ENCODE data around the gene DNAJC3.
"Not testable (repeated sequence)": the region's sequence is repeated elsewhere in the genome, so short reads cannot be mapped to it uniquely, and the experiment has no call there.

DNAJC3 gene

DNA sequence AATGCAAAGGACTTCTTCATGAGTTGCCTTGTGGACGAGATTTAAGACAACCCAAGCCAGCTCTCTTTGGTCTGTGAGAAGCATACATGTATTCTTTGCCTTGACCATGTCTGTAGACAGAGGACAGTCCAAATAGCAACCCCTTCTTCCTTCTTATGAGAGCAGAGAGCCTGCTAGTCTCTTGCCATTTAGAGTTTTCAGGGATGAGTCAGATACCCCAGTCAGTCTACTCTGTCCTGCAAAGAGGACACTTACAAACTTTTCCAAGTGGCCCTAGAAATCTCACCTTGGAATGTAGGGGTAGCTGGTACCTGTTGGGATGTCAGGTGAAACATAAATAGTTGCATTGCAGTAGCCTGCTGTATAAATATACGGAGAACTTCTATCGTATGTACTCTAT, 36.7 kb downstream of the DNAJC3 start:
- DNase-seq (ENCODE audit: low read depth in 1 of 2, low spot score in 1 of 2) = no peak

DNA sequence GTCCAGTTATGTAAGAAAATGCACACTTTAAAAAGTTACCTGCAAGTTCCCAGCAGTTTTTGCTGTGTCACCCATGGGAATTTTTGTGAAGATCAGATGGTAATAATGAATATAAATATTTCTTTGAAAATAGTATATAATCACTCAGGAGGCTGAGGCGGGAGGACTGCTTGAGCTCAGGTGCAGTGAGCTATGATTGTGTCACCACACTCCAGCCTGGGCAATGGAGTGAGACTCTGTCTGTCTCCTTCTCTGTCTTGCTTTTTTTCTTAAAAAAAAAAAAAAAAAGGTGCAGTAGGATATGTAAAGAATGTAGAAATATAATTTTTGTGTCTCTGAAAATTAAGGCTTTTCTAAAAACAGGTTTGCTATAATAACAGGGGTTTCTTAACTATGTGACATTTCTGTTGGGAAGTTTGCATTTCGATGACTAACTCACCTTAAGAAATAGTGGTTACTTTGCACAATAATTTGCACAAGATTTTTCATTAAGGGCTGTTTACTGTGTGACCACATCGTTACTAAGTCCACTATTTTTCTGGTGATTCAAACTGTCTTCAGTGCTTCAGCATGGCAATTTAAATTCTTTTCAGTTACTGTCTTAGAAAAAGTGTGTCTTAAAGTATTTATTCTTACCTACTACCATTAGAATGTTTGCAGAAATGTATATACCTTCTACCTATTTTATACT, 37.3 kb downstream of the DNAJC3 start:
- DNase-seq (ENCODE audit: low read depth in 1 of 2, low spot score in 1 of 2) = no peak

DNA sequence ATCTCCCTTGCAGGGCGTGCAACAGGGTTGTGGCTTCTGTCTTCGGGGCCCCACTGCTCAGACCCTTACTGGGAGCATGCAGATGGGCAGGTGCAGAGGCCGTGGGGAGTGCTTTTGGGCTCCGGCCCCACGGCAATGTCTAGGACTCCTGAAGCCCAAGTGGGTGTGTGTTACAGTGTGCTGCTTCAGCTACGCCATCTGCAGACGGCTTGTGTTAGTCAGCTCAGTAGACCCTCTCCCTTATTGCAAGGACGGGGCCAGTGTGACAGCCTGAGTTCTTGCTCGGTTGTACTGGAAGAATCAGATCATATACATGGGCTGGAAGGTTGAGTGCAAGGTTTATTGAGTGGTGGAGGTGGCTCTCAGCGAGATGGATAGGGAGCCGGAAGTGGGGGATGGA, 39.3 kb downstream of the DNAJC3 start:
- DNase-seq (ENCODE audit: low read depth in 1 of 2, low spot score in 1 of 2) = no peak

DNA sequence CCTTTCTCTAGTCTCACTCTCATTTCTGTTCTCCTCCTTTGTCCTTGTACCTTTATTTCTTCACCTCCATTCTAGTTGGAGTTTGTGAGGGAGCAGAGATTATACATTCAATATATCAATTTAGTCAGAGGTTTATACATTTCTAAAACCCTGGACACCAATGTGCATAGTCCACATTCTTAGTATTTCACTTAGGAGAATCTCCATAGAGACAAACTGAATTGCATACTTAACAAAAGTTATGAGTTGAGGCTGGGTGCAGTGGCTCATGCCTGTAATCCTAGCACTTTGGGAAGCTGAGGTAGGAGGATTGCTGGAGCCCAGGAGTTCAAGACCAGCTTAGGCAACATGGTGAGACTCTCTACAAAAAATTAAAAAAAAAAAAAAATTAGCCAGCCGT, 45.3 kb downstream of the DNAJC3 start:
- DNase-seq (ENCODE audit: low read depth in 1 of 2, low spot score in 1 of 2) = no peak

DNA sequence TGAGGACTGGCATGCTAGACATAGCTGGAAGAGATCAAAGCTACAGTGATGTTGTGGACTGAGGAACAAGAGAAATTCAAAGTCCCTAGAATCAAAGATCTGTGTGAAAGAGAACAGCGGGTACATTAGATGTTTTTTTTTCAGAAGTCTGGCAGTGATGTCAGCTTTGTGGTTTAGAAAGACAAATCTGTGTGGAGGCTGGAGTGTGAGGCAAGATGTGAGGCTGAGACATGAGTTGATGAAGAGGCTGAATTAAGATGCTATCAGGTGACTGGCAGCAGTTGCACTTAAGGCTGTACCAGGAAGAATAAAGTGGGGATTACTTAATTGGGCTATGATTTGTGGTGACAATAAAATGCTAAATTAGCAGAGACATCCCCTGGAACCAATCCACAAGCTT, 46.5 kb downstream of the DNAJC3 start:
- no peak for DNase-seq (ENCODE audit: low read depth in 1 of 2, low spot score in 1 of 2)

DNA sequence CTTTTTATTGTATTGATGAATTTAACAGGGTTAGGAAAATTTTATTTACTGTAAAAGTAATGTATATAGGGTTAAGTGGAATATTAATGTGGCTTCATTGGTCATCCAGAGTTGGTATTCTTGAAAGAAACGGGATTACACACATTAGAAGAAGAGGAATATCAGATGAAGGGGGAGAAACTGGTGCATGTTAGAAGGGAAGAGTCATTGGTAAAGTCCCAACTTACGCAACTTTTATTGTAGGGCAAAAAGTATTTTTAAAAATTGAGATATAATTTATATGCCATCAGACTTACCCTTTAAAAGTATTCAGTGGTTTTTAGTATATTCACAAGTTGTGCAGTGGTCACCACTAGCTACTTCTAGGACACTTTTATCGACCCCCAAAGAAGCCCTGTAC, 47.3 kb downstream of the DNAJC3 start:
- DNase-seq (ENCODE audit: low read depth in 1 of 2, low spot score in 1 of 2) = no peak

DNA sequence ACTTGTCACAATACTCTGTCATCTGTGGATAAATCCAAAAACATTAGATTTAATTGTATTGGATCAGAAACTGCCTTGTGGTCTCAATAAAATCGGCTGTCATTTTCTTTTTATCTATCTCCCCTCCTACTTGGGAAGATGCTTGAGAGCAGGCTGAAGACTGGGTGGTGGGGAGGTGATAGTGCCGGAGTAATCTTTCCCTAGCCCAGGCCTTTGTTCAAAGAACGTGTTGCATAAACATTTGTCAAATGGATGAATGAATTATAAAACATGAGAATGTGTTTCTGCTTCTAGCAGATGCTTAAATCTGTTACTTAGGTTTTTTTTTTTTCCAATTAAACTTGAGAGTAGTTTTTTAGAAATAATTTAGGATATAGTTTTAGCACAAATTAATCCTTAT, 49.9 kb downstream of the DNAJC3 start:
- DNase-seq (ENCODE audit: low read depth in 1 of 2, low spot score in 1 of 2) = no peak

DNA sequence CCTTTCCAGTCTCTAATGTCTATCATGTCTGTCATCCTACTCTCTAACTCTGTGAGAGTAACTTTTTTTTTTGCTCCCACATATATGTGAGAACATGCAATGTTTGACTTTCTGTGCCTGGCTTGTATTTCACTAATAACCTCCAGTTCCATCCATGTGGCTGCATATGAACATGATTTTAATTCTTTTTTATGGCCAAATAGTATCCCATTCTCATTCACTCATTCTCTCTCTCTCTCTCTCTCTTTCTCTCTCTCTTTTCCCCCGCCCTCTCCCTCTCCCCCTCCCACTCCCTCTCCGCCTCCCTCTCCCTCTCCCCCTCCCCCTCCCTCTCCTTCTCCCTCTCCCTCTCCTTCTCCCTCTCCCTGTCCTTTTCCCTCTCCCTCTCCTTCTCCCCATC, 52.0 kb downstream of the DNAJC3 start:
- DNase-seq (ENCODE audit: low read depth in 1 of 2, low spot score in 1 of 2) = no peak

DNA sequence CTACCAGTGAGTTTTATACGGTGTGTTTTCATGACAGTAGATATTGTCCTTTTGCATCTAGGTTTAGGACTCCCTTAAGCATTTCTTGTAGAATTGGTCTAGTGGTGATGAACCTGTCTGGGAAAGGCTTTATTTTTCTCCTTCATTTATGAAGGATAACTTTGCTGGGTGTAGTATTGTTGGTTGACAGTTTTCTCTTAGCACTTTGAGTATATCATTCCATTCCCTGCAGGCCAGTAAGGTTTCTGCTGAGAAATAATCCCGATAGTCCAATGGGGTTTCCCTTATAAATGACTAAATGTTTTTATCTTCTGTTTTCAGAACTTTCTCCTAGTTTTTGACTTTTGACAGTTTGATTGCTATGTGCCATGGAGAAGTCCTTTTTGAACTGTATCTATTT, 57.2 kb downstream of the DNAJC3 start:
- DNase-seq (ENCODE audit: low read depth in 1 of 2, low spot score in 1 of 2) = no peak

DNA sequence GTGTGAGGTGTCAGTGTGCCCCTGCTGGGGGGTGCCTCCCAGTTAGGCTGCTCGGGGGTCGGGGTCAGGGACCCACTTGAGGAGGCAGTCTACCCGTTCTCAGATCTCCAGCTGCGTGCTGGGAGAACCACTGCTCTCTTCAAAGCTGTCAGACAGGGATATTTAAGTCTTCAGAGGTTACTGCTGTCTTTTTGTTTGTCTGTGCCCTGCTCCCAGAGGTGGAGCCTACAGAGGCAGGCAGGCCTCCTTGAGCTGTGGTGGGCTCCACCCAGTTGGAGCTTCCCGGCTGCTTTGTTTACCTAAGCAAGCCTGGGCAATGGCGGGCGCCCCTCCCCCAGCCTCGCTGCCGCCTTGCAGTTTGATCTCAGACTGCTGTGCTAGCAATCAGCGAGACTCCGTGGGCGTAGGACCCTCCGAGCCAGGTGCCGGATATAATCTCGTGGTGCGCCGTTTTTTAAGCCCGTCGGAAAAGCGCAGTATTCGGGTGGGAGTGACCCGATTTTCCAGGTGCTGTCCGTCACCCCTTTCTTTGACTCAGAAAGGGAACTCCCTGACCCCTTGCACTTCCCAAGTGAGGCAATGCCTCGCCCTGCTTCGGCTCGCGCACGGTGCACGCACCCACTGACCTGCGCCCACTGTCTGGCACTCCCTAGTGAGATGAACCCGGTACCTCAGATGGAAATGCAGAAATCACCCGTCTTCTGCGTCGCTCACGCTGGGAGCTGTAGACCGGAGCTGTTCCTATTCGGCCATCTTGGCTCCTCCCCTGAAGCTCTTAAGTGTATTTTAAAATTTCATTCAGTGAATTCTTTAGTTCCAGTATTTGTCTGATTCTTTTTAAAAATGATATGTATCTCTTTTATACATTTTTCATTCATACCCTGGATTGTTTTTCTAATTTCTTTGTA, 63.4 kb downstream of the DNAJC3 start:
- not testable (repeated sequence) for DNase-seq (ENCODE audit: low read depth in 1 of 2, low spot score in 1 of 2)

DNA sequence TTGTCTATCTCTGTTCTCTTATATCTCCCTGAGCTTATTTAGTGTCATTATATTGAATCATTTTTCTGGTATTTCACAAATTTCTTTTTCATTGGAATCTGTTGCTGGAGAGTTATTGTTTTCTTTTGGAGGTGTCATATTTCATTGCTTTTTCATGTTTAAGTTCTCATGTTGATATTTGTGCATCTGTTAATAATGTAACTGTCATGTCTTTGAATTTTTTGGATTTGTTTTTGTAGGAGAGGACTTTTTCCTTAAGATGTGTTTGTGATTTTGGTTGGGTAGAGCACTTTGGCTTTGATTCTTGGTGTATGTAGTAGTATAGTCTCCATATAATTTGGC, 64.0 kb downstream of the DNAJC3 start:
- DNase-seq (ENCODE audit: low read depth in 1 of 2, low spot score in 1 of 2) = no peak

DNA sequence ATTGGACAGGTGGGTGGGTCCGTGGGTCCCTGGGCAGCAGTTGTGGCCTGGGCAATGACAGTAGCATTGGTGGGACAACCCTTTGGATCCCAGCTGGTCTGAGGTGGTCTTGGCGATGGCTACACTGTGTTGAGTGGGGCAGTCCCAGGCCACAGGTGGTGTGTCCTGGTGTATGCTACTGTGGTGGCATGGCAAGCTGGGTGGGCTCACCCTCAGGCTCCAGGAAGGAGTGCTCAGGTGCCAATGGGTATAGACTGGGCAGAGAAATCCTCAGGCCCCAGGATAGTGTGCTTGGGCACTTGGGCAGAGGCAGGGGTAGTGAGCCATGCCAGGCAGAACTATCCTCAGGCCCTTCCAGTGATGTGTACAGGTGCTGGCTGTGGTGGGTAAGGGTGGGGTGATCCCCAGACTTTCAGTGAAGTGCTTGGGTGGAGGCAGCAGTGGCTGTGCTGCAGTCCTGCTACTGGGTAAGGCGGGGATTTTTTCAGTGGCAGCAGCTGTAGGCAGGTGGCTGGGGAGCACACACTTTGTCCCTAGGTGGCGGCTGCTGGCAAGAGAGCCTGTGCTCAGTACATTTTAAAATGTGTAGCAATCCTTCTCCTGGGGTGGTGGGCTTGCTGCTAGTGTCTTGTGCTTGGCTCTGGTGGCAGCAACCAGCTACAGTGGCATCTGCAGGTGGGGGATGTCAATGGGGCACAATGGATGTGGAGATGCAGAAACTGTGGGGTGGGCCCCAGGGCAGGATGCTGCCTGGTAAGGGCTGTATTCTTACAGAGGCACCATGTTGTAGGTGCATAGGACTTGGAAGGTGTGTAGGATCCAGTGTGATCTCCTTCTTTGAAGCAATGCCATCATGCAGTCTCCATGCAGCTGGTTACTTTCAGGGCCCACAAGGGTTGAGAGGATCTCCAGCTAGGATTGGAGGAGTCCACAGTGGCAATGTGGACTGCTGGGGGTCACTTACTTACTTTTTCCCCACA, 64.9 kb downstream of the DNAJC3 start:
- DNase-seq (ENCODE audit: low read depth in 1 of 2, low spot score in 1 of 2) = no peak

DNA sequence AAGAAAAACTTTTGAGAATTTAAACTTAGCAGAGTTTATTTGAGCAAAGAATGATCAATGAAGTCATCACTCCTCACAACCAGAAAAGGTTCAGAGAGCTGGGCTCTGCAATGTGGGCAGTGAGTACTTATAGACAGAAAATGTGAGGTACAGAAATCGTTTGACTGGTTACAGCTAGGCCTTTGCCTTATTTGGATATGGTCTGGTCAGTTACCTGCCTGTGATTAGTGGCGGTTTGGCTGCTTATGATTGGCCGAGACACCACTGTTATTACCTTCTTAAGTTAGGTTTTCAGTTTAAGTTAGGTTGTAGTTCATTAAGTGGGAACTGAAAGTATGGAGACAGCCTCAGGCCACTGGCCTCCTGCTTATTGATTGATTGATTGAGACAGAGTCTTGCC, 66.3 kb downstream of the DNAJC3 start:
- DNase-seq (ENCODE audit: low read depth in 1 of 2, low spot score in 1 of 2) = no peak

DNA sequence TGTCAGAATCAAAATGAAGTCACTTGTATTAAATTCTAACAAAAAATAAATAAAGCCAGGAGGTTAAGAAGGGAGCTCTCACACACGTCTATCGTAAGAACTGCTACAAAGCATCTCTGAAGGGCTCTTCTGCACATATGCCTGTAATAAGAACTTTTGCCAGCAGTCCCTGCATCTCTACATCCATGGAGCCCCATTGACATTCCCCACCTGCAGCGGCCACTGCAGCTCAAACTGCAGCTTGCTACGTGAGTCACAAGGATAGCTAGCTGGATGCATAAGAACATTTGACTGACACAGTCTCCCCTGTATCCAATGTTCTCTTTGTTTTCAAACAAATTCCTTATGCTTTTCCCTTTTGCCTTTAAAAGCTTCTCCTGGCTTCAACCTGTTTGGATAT, 68.3 kb downstream of the DNAJC3 start:
- no peak for DNase-seq (ENCODE audit: low read depth in 1 of 2, low spot score in 1 of 2)

DNA sequence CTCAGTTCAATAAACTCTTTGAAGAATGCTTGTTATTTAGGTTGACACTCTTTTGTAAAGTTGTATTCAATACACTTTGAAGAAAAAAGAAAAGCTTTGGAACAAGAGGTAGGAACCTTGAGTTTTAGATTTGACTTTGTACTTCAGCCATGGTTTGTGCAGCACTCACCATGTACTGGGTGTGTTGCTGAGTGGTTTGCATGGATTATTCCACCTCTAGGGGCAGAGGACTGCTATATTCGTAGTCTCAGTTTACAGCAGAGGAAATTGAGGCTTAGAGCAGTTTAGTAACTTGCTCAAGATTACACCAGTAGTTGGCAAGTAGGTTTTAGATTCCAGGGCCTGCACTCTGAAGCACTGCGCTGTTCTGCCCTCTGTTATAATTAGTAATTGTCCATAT, 68.8 kb downstream of the DNAJC3 start:
- DNase-seq (ENCODE audit: low read depth in 1 of 2, low spot score in 1 of 2) = no peak

DNA sequence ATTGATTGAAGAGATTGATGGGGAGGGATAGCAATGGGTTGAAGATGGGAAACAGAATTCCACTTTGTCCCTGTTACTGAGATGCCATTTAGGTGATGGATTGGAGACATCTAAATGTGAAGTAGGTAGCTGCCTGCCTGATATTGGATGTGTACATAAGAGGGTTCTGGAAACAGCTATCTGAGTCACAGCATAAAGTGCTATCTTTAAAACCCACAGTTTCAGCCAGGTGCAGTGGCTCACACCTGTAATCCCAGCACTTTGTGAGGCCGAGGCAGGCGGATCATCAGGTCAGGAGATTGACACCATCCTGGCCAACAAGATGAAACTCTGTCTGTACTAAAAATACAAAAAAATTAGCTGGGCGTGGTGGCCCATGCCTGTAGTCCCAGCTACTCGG, 72.6 kb downstream of the DNAJC3 start:
- DNase-seq (ENCODE audit: low read depth in 1 of 2, low spot score in 1 of 2) = no peak

DNA sequence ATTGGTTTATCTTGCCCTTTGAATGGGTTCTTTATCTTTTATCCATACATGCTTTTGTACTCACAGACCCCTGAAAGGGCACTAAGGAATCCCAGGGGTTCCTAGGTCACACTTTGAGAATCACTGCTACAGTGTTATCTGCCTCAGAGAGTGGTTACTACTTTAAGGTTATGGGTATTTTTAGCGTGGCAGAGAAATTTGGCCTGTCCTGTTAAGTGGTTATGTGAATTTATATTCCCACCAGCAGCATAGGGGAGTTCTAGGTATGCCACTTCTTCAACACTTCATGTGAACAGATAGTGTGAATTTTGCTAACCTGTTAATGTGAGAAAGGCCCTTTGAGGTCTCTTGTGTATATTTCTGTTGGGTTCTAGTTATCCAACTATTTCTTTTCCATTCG, 75.7 kb downstream of the DNAJC3 start:
- DNase-seq (ENCODE audit: low read depth in 1 of 2, low spot score in 1 of 2) = no peak

DNA sequence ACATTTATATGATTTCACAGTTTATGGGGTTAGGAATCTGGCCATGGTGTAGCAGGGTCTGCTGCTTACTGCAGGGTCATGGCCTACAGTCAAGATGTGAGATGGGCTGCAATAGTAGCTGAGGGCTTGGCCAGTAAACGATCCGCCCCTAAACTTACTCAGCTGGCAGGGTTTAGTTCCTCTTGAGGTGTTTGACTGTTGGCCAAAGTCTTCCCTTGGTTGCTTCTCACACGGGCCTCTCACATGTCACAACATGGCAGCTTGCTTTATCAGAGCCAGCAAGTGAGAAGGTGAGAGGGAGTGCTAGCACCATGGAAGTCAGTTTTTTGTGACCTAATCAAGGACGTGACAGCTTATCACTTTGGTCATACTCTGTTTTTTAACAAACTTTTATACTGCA, 77.1 kb downstream of the DNAJC3 start:
- DNase-seq (ENCODE audit: low read depth in 1 of 2, low spot score in 1 of 2) = no peak

DNA sequence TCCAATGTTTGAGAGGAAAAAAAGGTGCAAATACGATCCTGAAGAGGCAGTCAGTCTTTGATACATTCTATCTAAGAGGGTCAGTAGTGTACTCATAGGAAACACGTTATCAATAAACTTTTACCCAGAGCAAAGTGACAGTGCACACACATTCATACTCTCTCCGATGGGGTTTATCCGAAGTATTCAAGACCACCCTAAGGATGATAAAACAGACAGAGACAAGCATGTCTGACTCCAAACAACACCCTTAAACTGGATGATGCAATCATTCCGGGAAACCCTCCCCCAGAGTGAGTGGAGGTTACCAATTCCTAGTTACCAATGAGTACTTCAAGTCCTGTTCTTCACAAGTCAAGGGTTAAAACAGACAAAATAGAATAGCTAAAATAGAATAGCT, 79.1 kb downstream of the DNAJC3 start:
- no peak for DNase-seq (ENCODE audit: low read depth in 1 of 2, low spot score in 1 of 2)

DNA sequence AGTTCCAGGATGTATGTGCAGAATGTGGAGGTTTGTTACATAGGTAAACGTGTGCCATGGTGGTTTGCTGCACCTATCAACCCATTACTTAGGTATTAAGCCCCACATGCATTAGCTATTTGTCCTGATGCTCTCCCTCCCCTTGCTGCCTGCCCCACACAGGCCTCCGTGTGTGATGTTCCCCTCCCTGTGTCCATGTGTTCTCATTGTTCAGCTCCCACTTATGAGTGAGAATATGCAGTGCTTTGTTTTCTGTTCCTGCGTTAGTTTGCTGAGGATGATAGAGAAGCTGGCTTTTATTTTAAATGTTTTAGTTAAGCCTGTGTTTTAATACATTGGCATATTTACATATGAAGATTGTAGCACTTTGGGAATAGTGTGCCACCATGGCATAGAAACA, 85.7 kb downstream of the DNAJC3 start:
- not testable (repeated sequence) for DNase-seq (ENCODE audit: low read depth in 1 of 2, low spot score in 1 of 2)

DNA sequence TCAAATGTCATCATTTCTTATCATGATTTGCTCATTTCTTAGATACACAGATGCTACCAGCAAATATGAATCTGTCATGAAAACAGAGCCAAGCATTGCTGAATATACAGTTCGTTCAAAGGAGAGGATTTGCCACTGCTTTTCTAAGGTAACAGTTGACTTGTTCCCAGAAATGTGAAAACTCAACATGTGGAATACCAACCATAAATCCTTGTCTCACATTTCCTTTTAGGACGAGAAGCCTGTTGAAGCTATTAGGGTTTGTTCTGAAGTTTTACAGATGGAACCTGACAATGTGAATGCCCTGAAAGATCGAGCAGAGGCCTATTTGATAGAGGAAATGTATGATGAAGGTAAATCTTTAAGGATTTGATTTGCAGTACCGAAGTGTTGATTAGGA, 86.7 kb downstream of the DNAJC3 start:
- DNase-seq (ENCODE audit: low read depth in 1 of 2, low spot score in 1 of 2) = no peak

DNA sequence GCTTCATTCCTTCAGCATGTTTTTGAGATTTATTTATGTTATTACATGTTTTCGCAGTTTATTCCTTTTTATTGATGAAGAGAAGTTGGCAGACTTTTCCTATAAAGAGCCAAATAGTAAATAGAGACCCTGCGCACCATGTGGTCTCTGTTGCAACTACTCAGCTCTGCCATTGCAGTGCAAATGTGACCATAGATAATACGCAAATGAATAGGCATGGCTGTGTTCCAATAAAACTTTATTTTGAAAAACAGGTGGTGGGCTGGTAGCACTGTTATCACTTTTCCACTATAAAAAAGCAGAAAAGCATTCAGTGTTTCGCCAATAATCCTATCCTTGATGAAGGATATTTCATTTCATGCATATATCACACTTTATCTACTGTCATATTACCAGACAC, 95.0 kb downstream of the DNAJC3 start:
- DNase-seq (ENCODE audit: low read depth in 1 of 2, low spot score in 1 of 2) = no peak
